SK-N-SH treated with all-trans-retinoic acid at 6 μM for 48 hours (cell line): Measurements from ENCODE around the gene MMS19.

Experiments used
- ATAC-seq: fragments of 200-7000 bp; cut with Tn5 transposase; 3 replicates; pipeline ENCODE4 v1.9.1; 2020; ENCODE audit warnings: mild to moderate bottlenecking, moderate library complexity
- ARNTL ChIP-seq: fragments of 450-650 bp; formaldehyde crosslinking; IDR thresholded peaks from 2 replicates; pipeline ENCODE4 v1.5.0; 2020; ENCODE audit warnings: low read depth, mild to moderate bottlenecking, moderate library complexity, borderline replicate concordance
- BACH2 ChIP-seq: fragments of 250-450 bp; sonication (Bioruptor Pico); IDR thresholded peaks from 2 replicates; pipeline ENCODE4 v1.9.0; 2021; ENCODE audit warnings: mild to moderate bottlenecking, borderline replicate concordance
- CSDC2 ChIP-seq: fragments of 250-450 bp; sonication (Bioruptor Pico); IDR thresholded peaks from 2 replicates; pipeline ENCODE4 v1.5.0; 2020; ENCODE audit warnings: mild to moderate bottlenecking, moderate library complexity
- GLIS3 ChIP-seq: fragments of 250-450 bp; sonication (Bioruptor Pico); IDR thresholded peaks from 2 replicates; pipeline ENCODE4 v1.5.0; 2020; ENCODE audit warnings: mild to moderate bottlenecking, moderate library complexity
- ISL1 ChIP-seq: fragments of 250-450 bp; sonication (Bioruptor Pico); IDR thresholded peaks from 2 replicates; pipeline ENCODE4 v2.1.2; 2022; ENCODE audit warnings: mild to moderate bottlenecking, moderate library complexity
- OSR1 ChIP-seq: fragments of 250-450 bp; sonication (Bioruptor Pico); IDR thresholded peaks from 2 replicates; pipeline ENCODE4 v1.8.0; 2022; ENCODE audit warnings: moderate library complexity, mild to moderate bottlenecking, inconsistent platforms
- PPARA ChIP-seq: fragments of 250-450 bp; sonication (Bioruptor Pico); IDR thresholded peaks from 2 replicates; pipeline ENCODE4 v1.5.0; 2020; ENCODE audit warnings: mild to moderate bottlenecking, borderline replicate concordance
- RARB ChIP-seq: fragments of 250-450 bp; sonication (Bioruptor Pico); IDR thresholded peaks from 2 replicates; pipeline ENCODE4 v1.8.0; 2021; ENCODE audit warnings: mild to moderate bottlenecking, moderate library complexity
- SNAI2 ChIP-seq: fragments of 250-450 bp; sonication (Bioruptor Pico); IDR thresholded peaks from 2 replicates; pipeline ENCODE4 v1.5.0; 2020; ENCODE audit warnings: mild to moderate bottlenecking, moderate library complexity
- TCF4 ChIP-seq: fragments of 250-450 bp; sonication (Bioruptor Pico); IDR thresholded peaks from 2 replicates; pipeline ENCODE4 v1.8.0; 2021; ENCODE audit warnings: mild to moderate bottlenecking, moderate library complexity, borderline replicate concordance
- TOX ChIP-seq: fragments of 250-450 bp; sonication (Bioruptor Pico); IDR thresholded peaks from 2 replicates; pipeline ENCODE4 v1.8.0; 2021; ENCODE audit warnings: mild to moderate bottlenecking, moderate library complexity, borderline replicate concordance
- ZC3H10 ChIP-seq: fragments of 250-450 bp; sonication (Bioruptor Pico); IDR thresholded peaks from 2 replicates; pipeline ENCODE4 v1.5.1; 2021; ENCODE audit warnings: mild to moderate bottlenecking, moderate library complexity
- ZFP3 ChIP-seq: fragments of 250-450 bp; sonication (Bioruptor Pico); IDR thresholded peaks from 2 replicates; pipeline ENCODE4 v1.5.0; 2020; ENCODE audit warnings: mild to moderate bottlenecking, moderate library complexity
- ZFP30 ChIP-seq: fragments of 450-650 bp; formaldehyde crosslinking; IDR thresholded peaks from 2 replicates; pipeline ENCODE4 v1.5.0; 2022; ENCODE audit warnings: mild to moderate bottlenecking, moderate library complexity
- ZNF565 ChIP-seq: fragments of 450-650 bp; formaldehyde crosslinking; conservative IDR thresholded peaks from 2 replicates; pipeline ENCODE4 v1.5.0; 2020; ENCODE audit warnings: low read depth, mild to moderate bottlenecking, moderate library complexity
- ZNF70 ChIP-seq: fragments of 450-650 bp; formaldehyde crosslinking; IDR thresholded peaks from 2 replicates; pipeline ENCODE4 v1.5.0; 2020; ENCODE audit warnings: mild to moderate bottlenecking, moderate library complexity
- ZNF8 ChIP-seq: fragments of 450-650 bp; formaldehyde crosslinking; IDR thresholded peaks from 2 replicates; pipeline ENCODE4 v1.5.0; 2020; ENCODE audit warnings: mild to moderate bottlenecking, moderate library complexity
- TF ChIP-seq, protein P1 (sequence below): fragments of 250-450 bp; sonication (Bioruptor Pico); IDR thresholded peaks from 2 replicates; pipeline ENCODE4 v1.5.0; 2020; ENCODE audit warnings: mild to moderate bottlenecking, moderate library complexity
- TF ChIP-seq, protein P2 (sequence below): fragments of 250-450 bp; sonication (Bioruptor Pico); IDR thresholded peaks from 2 replicates; pipeline ENCODE4 v1.8.0; 2021; ENCODE audit warnings: low read depth, mild to moderate bottlenecking, moderate library complexity, borderline replicate concordance
- TF ChIP-seq, protein P3 (sequence below): fragments of 250-450 bp; sonication (Bioruptor Pico); IDR thresholded peaks from 2 replicates; pipeline ENCODE4 v1.8.0; 2020; ENCODE audit warnings: mild to moderate bottlenecking, moderate library complexity, borderline replicate concordance
- TF ChIP-seq, protein P4 (sequence below): fragments of 250-450 bp; sonication (Bioruptor Pico); IDR thresholded peaks from 2 replicates; pipeline ENCODE4 v1.5.1; 2020; ENCODE audit warnings: low read depth, mild to moderate bottlenecking, moderate library complexity

The MMS19 gene

DNA sequence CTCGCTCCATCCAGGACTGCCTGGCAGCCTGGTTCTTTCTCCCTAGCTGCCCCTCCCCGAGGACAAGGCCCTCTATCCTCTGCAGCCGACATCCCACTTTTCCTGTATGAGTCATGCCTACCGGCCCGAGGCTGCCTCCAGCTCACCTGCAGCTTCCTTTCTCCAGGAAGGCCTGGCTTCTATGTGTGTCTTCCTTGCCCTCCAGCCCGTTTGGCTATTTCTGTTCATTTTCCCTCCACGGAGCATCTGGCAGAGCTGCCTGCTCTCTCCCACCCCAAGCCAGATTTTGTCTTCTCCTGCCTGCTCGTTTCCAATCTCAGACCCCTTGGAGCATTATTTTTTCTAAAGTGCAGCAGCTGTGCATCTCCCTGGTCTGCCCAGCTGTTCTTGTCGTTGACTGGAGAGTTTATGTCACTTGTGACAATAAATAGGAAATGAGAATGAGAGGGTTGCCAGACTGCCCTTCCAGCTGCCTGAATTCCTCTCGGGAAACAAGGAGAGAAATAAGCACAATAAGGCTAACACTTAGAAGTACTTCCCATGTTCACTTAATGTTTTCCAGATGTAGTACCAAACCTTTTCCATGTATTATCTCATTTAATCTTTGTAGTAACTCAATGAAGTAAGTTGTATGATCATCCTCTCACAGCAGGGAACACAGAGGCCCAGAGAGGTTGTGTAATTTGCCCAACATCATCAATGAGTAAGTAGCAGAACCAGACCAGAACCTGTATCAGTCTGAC, 20.2 kb upstream of the MMS19 start:
- ATAC-seq, result peak; percentile 73

DNA sequence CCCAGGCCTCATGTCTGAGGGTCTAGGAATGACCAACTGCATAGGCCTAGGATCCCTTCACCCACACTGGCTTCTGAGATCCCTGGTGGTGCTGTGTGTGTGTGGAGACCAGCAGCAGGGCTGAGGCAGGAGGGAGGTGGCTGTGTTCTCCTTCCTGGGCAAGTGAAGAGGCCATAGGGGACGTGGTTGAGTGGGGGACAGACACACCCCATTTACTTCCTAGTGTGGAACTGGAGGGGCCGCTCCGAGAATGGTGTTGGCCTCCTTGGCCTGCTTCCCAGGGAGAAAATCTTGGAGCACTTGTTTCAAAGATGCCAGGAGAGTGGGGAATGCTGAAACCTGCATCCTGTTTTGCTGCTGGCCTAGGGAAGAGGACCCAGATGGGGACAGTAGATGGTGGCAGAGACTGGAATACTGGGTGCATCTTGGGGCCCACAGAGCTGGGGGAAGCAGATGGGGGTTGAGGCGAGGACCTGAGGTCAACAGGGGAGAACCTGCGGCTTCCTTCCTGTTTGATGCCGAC, 19.6 kb upstream of the MMS19 start:
- TF ChIP-seq, protein P1, sequence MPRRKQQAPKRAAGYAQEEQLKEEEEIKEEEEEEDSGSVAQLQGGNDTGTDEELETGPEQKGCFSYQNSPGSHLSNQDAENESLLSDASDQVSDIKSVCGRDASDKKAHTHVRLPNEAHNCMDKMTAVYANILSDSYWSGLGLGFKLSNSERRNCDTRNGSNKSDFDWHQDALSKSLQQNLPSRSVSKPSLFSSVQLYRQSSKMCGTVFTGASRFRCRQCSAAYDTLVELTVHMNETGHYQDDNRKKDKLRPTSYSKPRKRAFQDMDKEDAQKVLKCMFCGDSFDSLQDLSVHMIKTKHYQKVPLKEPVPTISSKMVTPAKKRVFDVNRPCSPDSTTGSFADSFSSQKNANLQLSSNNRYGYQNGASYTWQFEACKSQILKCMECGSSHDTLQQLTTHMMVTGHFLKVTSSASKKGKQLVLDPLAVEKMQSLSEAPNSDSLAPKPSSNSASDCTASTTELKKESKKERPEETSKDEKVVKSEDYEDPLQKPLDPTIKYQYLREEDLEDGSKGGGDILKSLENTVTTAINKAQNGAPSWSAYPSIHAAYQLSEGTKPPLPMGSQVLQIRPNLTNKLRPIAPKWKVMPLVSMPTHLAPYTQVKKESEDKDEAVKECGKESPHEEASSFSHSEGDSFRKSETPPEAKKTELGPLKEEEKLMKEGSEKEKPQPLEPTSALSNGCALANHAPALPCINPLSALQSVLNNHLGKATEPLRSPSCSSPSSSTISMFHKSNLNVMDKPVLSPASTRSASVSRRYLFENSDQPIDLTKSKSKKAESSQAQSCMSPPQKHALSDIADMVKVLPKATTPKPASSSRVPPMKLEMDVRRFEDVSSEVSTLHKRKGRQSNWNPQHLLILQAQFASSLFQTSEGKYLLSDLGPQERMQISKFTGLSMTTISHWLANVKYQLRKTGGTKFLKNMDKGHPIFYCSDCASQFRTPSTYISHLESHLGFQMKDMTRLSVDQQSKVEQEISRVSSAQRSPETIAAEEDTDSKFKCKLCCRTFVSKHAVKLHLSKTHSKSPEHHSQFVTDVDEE (CRISPR knock-in tag), result no peak
- TF ChIP-seq ZNF8 (CRISPR knock-in tag) (no peak), ZNF565 (CRISPR knock-in tag) (no peak), PPARA (CRISPR knock-in tag) (no peak), ZNF70 (CRISPR knock-in tag) (no peak), SNAI2 (no peak), ZC3H10 (CRISPR knock-in tag) (no peak), TOX (CRISPR knock-in tag) (no peak), ZFP3 (CRISPR knock-in tag) (no peak), TCF4 (CRISPR knock-in tag) (no peak), ZFP30 (CRISPR knock-in tag) (no peak)
- TF ChIP-seq, protein P2, sequence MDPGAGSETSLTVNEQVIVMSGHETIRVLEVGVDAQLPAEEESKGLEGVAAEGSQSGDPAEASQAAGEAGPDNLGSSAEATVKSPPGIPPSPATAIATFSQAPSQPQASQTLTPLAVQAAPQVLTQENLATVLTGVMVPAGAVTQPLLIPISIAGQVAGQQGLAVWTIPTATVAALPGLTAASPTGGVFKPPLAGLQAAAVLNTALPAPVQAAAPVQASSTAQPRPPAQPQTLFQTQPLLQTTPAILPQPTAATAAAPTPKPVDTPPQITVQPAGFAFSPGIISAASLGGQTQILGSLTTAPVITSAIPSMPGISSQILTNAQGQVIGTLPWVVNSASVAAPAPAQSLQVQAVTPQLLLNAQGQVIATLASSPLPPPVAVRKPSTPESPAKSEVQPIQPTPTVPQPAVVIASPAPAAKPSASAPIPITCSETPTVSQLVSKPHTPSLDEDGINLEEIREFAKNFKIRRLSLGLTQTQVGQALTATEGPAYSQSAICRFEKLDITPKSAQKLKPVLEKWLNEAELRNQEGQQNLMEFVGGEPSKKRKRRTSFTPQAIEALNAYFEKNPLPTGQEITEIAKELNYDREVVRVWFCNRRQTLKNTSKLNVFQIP (CRISPR knock-in tag), result no peak
- TF ChIP-seq, protein P3, sequence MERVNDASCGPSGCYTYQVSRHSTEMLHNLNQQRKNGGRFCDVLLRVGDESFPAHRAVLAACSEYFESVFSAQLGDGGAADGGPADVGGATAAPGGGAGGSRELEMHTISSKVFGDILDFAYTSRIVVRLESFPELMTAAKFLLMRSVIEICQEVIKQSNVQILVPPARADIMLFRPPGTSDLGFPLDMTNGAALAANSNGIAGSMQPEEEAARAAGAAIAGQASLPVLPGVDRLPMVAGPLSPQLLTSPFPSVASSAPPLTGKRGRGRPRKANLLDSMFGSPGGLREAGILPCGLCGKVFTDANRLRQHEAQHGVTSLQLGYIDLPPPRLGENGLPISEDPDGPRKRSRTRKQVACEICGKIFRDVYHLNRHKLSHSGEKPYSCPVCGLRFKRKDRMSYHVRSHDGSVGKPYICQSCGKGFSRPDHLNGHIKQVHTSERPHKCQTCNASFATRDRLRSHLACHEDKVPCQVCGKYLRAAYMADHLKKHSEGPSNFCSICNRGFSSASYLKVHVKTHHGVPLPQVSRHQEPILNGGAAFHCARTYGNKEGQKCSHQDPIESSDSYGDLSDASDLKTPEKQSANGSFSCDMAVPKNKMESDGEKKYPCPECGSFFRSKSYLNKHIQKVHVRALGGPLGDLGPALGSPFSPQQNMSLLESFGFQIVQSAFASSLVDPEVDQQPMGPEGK (CRISPR knock-in tag), result no peak

More for the DNA sequence above, 20.2 kb upstream of the MMS19 start:
- TF ChIP-seq RARB (CRISPR knock-in tag) (no peak), ZFP30 (CRISPR knock-in tag) (no peak), OSR1 (CRISPR knock-in tag) (no peak), PPARA (CRISPR knock-in tag) (no peak), ISL1 (CRISPR knock-in tag) (no peak), ZFP3 (CRISPR knock-in tag) (no peak), ARNTL (no peak), ZNF565 (CRISPR knock-in tag) (no peak), GLIS3 (CRISPR knock-in tag) (no peak), TCF4 (CRISPR knock-in tag) (no peak), BACH2 (CRISPR knock-in tag) (no peak)
- TF ChIP-seq, protein P3 (CRISPR knock-in tag), result no peak

DNA sequence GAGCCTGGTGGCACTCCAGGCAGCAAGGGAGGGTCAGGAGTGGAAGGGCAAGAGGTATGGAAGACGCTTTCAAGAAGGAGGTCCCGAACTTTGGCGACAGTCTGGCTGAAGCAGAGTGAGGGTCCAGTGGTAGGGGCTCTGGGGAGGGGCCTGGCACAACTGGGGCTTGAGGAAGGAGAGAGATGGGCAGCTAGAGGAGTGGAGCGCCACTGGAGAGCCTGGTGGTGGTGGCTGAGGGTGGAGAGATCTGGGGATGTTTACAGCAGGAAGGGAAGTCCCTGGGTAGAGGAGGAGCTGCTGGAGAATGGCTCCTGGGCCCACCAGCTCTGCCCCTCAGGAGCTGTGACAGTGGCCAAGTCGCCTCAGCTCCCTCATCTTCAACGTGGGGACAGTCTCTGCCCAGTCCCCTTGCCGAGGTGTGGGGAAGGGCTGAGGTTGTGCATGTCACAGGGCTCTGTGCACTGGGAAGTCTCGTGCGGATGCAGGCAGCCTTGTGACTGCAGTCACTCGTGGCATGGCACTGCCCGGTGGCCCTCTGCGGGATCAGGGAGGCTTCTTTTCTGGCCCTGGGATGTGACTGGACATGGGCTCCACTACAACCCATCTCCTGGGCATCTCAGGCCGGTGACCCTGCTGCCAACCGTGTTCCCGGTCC, 19.0 kb upstream of the MMS19 start:
- no peak for ATAC-seq
- TF ChIP-seq ZFP3 (CRISPR knock-in tag), result no peak
- TF ChIP-seq GLIS3 (CRISPR knock-in tag), result no peak
- TF ChIP-seq, protein P1 (CRISPR knock-in tag), result no peak
- TF ChIP-seq BACH2 (CRISPR knock-in tag), result no peak
- no peak for TF ChIP-seq ISL1 (CRISPR knock-in tag)
- TF ChIP-seq, protein P4, sequence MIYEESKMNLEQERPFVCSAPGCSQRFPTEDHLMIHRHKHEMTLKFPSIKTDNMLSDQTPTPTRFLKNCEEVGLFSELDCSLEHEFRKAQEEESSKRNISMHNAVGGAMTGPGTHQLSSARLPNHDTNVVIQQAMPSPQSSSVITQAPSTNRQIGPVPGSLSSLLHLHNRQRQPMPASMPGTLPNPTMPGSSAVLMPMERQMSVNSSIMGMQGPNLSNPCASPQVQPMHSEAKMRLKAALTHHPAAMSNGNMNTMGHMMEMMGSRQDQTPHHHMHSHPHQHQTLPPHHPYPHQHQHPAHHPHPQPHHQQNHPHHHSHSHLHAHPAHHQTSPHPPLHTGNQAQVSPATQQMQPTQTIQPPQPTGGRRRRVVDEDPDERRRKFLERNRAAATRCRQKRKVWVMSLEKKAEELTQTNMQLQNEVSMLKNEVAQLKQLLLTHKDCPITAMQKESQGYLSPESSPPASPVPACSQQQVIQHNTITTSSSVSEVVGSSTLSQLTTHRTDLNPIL, result no peak
- TF ChIP-seq ZFP30 (CRISPR knock-in tag), result no peak
- TF ChIP-seq RARB (CRISPR knock-in tag), result no peak
- no peak for TF ChIP-seq CSDC2

More for the DNA sequence above, 19.6 kb upstream of the MMS19 start:
- peak; percentile 44 for ATAC-seq
